Thoracic aorta (tissue), 2 donors: ENCODE measurements around the gene CFAP43. TPM values are rescaled to one million over a fixed set of nuclear protein-coding genes. Genes with fewer than 3 reads are reported as not detected.

ENCODE experiments used
- ATAC-seq: fragments of 150-250 bp; one replicate; pipeline ENCODE4 v1.8.0; 2017; ENCODE audit warnings: low read depth; ENCODE audit not compliant: insufficient number of reproducible peaks, low FRiP score
- DNase-seq: peaks from one replicate; pipeline ENCODE4 v3.0.0-alpha.2; 2020; ENCODE audit warnings: low spot score
- H3K27ac ChIP-seq, 2 donors: fragments of 200-600 bp; sonication (generic); 1 replicate in 1 of 2; 2 replicates in 1 of 2; pipeline ENCODE4 v1.5.1; 2016; ENCODE audit warnings: mild to moderate bottlenecking in 2 of 2, moderate library complexity in 2 of 2
- H3K27me3 ChIP-seq: fragments of 200-600 bp; sonication (generic); replicated peaks from 2 replicates; pipeline ENCODE4 v1.6.0; 2016; ENCODE audit warnings: mild to moderate bottlenecking; ENCODE audit not compliant: insufficient read depth
- H3K36me3 ChIP-seq: fragments of 200-600 bp; sonication (generic); one replicate; pipeline ENCODE4 v1.5.1; 2016
- H3K4me1 ChIP-seq, 2 donors: fragments of 200-600 bp; sonication (generic); 1 replicate in 1 of 2; 2 replicates in 1 of 2; pipeline versions ENCODE4 v1.5.1 to v1.6.0; 2016; ENCODE audit warnings: low read depth in 2 of 2, mild to moderate bottlenecking in 1 of 2; ENCODE audit not compliant: control insufficient read depth in 1 of 2
- H3K4me3 ChIP-seq: fragments of 200-600 bp; sonication (generic); 2 replicates; pipeline ENCODE4 v1.5.1; 2016; ENCODE audit warnings: mild to moderate bottlenecking
- H3K9me3 ChIP-seq: fragments of 200-600 bp; sonication (generic); 2 replicates; pipeline ENCODE4 v1.5.1; 2016
- total RNA-seq, 2 donors: library from RNA; depleted of rRNA; stranded (reverse); fragments of >200 nt; gene quantifications; one replicate each; pipeline versions ENCODE4 v1.1.0 to v1.2.3, GENCODE V29; 2016
- TF ChIP-seq, protein P1 (sequence below): fragments of 200-600 bp; sonication (generic); IDR thresholded peaks from one replicate; pipeline ENCODE4 v1.5.1; 2019; ENCODE audit warnings: antibody characterized with exemption

Gene CFAP43
- total RNA-seq, 2 donors from 2014 or later, result 0.85 TPM; not detected in 1

DNA sequence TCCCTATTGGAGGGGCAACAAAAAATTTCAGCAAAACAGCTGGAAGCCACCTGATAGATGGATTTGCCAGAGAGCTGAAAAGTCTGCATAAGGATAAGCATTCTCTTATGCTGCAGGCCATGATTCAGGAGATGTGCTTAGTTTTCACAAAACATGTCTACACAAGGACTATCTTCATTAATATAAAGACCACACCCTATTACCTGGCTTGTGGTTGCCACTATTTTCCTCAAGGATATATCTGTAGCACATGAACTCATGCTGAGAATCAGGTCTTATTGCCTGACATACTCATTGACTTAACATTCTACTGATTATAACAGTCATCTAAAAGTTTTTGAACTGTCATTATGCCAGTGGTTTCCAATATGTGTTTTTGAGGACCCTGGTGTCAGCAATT is 139.4 kb downstream of the CFAP43 start:
- no peak overlapping the region for H3K27ac ChIP-seq
- DNase-seq (no peak), ATAC-seq (no peak)
- H3K36me3 ChIP-seq, result no peaks in the 10 kb centered on the region
- H3K27me3 ChIP-seq, result no peaks in the 10 kb centered on the region
- TF ChIP-seq, protein P1, sequence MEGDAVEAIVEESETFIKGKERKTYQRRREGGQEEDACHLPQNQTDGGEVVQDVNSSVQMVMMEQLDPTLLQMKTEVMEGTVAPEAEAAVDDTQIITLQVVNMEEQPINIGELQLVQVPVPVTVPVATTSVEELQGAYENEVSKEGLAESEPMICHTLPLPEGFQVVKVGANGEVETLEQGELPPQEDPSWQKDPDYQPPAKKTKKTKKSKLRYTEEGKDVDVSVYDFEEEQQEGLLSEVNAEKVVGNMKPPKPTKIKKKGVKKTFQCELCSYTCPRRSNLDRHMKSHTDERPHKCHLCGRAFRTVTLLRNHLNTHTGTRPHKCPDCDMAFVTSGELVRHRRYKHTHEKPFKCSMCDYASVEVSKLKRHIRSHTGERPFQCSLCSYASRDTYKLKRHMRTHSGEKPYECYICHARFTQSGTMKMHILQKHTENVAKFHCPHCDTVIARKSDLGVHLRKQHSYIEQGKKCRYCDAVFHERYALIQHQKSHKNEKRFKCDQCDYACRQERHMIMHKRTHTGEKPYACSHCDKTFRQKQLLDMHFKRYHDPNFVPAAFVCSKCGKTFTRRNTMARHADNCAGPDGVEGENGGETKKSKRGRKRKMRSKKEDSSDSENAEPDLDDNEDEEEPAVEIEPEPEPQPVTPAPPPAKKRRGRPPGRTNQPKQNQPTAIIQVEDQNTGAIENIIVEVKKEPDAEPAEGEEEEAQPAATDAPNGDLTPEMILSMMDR, result no peak
- no peaks in the 10 kb centered on the region for H3K9me3 ChIP-seq
- H3K4me1 ChIP-seq, result no peaks in the 10 kb centered on the region
- H3K4me3 ChIP-seq, result no peak overlapping the region

DNA sequence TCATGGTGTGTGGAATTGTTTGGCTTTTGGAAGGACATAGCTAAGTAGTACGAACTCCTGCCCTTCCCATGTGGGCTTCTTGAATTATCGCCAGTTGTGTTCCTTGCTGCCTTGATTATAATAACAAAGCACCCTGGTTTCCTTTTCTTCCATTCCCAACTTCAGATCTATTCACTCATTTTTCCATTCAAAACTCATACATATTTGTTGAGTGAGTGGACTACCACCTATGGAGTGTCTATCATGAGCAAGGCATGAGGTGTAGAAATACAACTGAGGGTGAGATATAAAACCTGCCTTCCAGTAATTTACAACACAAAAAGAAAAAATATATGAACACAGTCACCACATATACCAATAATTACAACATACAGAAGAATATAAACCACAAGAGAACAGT is 141.6 kb downstream of the CFAP43 start:
- H3K4me1 ChIP-seq, result no peaks in the 10 kb centered on the region
- ATAC-seq (no peak), DNase-seq (no peak)
- H3K27ac ChIP-seq, result no peak overlapping the region
- no peak overlapping the region for H3K4me3 ChIP-seq
- no peaks in the 10 kb centered on the region for H3K36me3 ChIP-seq
- H3K27me3 ChIP-seq, result no peaks in the 10 kb centered on the region
- TF ChIP-seq, protein P1, result no peak
- H3K9me3 ChIP-seq, result no peaks in the 10 kb centered on the region

DNA sequence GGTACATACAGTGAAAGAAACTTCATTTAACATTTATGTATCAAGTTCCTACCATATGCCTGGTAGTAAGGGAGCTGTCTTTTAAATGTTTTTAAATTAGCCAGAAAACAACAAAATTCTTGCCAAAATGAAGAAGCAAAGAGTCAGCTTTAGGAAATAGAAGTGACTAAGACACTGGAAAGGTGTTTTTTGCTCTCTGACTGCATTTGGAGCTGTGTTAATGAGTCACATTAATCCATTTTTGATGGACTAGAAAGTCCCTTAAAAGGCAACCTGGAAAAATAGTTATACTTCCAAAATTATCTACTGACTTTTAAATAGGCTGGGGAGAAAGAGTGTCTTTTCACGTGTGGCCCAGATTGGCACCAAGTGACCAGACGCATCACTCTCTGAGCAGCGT is 142.5 kb downstream of the CFAP43 start:
- H3K4me1 ChIP-seq, result no peaks in the 10 kb centered on the region
- ATAC-seq (no peak), DNase-seq (no peak)
- H3K27me3 ChIP-seq, result no peaks in the 10 kb centered on the region
- no peaks in the 10 kb centered on the region for H3K9me3 ChIP-seq
- TF ChIP-seq, protein P1, result no peak
- no peaks in the 10 kb centered on the region for H3K36me3 ChIP-seq
- H3K27ac ChIP-seq, result no peak overlapping the region
- no peak overlapping the region for H3K4me3 ChIP-seq

DNA sequence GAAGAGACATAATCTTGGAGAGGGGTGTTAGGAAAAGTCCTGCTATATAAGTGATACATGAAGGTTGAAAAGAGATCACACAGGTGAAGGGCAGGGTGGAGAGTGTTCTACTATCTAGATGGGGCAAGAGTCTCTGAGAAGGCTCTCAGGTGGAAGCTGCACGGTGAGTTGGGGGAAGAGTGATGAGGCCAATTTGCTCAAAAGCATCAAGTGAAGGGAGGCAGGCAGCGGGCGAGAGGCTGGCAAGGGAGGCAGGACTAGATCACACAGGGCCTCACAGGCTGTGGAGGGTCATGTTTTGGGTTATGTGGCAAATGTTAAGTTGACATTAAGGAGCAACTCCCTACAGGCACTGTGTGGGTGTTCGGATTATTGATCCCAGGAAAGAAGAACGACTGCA is 143.9 kb downstream of the CFAP43 start:
- H3K27ac ChIP-seq, result no peak overlapping the region
- H3K9me3 ChIP-seq, result no peaks in the 10 kb centered on the region
- TF ChIP-seq, protein P1, result no peak
- H3K4me1 ChIP-seq, result no peaks in the 10 kb centered on the region
- DNase-seq, result no peak
- no peaks in the 10 kb centered on the region for H3K36me3 ChIP-seq
- no peak overlapping the region for H3K4me3 ChIP-seq
- no peak for ATAC-seq
- no peaks in the 10 kb centered on the region for H3K27me3 ChIP-seq

DNA sequence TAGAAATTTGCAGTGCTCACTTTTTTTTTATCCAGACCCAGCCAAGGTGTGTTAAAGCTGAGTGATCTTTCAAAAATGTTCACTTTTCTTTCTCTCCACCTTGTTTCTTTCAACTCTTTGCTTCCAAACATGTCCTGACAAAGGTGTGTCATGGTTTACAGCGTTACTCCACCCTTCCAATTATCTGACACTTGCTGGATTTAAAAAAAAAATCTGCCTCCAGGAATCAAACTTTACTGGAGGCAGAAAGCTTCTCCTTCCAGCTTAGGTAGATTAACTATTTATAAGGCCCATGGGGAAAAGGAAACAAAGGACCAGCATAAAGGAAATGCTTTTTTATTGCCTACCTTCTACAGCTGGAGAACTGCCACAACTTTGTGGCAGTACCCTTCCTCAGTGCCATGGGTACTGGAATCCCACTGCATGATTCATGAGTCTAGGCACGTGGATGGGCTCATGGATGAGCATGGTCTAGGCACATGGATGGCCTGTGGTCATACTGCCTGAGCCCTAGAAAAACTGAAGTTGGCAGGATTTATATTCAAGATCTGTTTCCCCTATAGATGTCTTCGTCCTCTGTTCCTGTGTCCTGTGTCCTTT is 146.3 kb downstream of the CFAP43 start, which contains the start of gene COL17A1:
TSS of gene COL17A1 (minus strand) at position 80 of the 600 bp plus-strand sequence. CDS start 5,207 bp downstream, outside the sequence.
- no peak for DNase-seq
- no peak within 1 kb of the TSS for H3K4me3 ChIP-seq
- no peak for ATAC-seq

More for the DNA sequence above, 146.3 kb downstream of the CFAP43 start, which contains the start of gene COL17A1:
- no peaks in the 10 kb centered on the region for H3K36me3 ChIP-seq
- no peak within 1 kb of the TSS for H3K27ac ChIP-seq
- H3K27me3 ChIP-seq, result no peaks in the 10 kb centered on the region
- TF ChIP-seq, protein P1, result no peak
- no peaks in the 10 kb centered on the region for H3K4me1 ChIP-seq
- no peaks in the 10 kb centered on the region for H3K9me3 ChIP-seq
